ENCODE results near the gene GDI1.

GDI1 gene

GRCh38 chrX:154463611-154464220 lies 26.8 kb downstream of the GDI1 start:
- no peak for DNase-seq

- DNase-seq, result no peak
Observed at GRCh38 chrX:154464806-154465365, 27.9 kb downstream of the GDI1 start.

GRCh38 chrX:154465601-154466000 lies 28.6 kb downstream of the GDI1 start:
- no peak for DNase-seq

- DNase-seq, result no peak
Observed at GRCh38 chrX:154466036-154466435, 29.1 kb downstream of the GDI1 start.

GRCh38 chrX:154466907-154467306 lies 30.0 kb downstream of the GDI1 start:
- no peak for DNase-seq

GRCh38 chrX:154467556-154467955 lies 30.6 kb downstream of the GDI1 start:
- no peak for DNase-seq

GRCh38 chrX:154468217-154468616 lies 31.3 kb downstream of the GDI1 start:
- no peak for DNase-seq

GRCh38 chrX:154469114-154469513 lies 32.2 kb downstream of the GDI1 start:
- no peak for DNase-seq

- DNase-seq, result no peak
Observed at GRCh38 chrX:154469880-154470279, 32.9 kb downstream of the GDI1 start.

GRCh38 chrX:154470434-154470833 lies 33.5 kb downstream of the GDI1 start:
- no peak for DNase-seq

- DNase-seq, result no peak
Observed at GRCh38 chrX:154470914-154471568, 34.1 kb downstream of the GDI1 start.

- no peak for DNase-seq
Observed at GRCh38 chrX:154471839-154472684, 35.1 kb downstream of the GDI1 start.

- DNase-seq, result no peak
Observed at GRCh38 chrX:154472685-154473632, 36.0 kb downstream of the GDI1 start.

- DNase-seq, result no peak
Observed at GRCh38 chrX:154473683-154474082, 36.7 kb downstream of the GDI1 start.

- DNase-seq, result no peak
Observed at GRCh38 chrX:154476821-154477220, 39.9 kb downstream of the GDI1 start.

- no peak for DNase-seq
Observed at GRCh38 chrX:154477891-154478477, 41.0 kb downstream of the GDI1 start.

GRCh38 chrX:154478728-154479622 lies 42.0 kb downstream of the GDI1 start, which contains the start of gene LAGE3:
Gene LAGE3 (minus strand): TSS chrX:154479281. CDS start chrX:154478915, 366 bp downstream.
- DNase-seq, result peak; percentile 93

- no peak for DNase-seq
Observed at GRCh38 chrX:154481195-154481594, 44.2 kb downstream of the GDI1 start.

- DNase-seq, result no peak
Observed at GRCh38 chrX:154481911-154482601, 45.1 kb downstream of the GDI1 start.

- no peak for DNase-seq
Observed at GRCh38 chrX:154482786-154483185, 45.8 kb downstream of the GDI1 start.

Data from central memory CD4-positive, alpha-beta T cell (primary cell).